ENCODE results near the gene JMJD4.
A peak's percentile ranks its signal among the peaks of the same experiment; 100 is the strongest.
"Not testable (repeated sequence)": the region's sequence is repeated elsewhere in the genome, so short reads cannot be mapped to it uniquely, and the experiment has no call there.

Gene JMJD4

GRCh38 chr1:227731696-227732585, 3.2 kb downstream of the JMJD4 start:
- DNase-seq = no peak

- DNase-seq = no peak
These were observed 3.8 kb downstream of the JMJD4 start for GRCh38 chr1:227731241-227731677.

- DNase-seq = no peak
These were observed 4.4 kb downstream of the JMJD4 start for GRCh38 chr1:227730630-227731151.

GRCh38 chr1:227729881-227730629, 5.0 kb downstream of the JMJD4 start:
- peak in 1 of 14 donors; percentile 36 for DNase-seq

- DNase-seq = no peak
These were observed 5.8 kb downstream of the JMJD4 start for GRCh38 chr1:227729144-227729880.

GRCh38 chr1:227728892-227729143, 6.3 kb downstream of the JMJD4 start:
- no peak for DNase-seq

GRCh38 chr1:227728059-227728891, 6.8 kb downstream of the JMJD4 start:
- peak in 6 of 14 donors; percentile 24 to 81 (median 41) for DNase-seq

- no peak for DNase-seq
These were observed 8.0 kb downstream of the JMJD4 start for GRCh38 chr1:227726924-227727599.

- no peak for DNase-seq
These were observed 8.8 kb downstream of the JMJD4 start for GRCh38 chr1:227726318-227726717.

GRCh38 chr1:227725046-227725445, 10.1 kb downstream of the JMJD4 start:
- no peak for DNase-seq

GRCh38 chr1:227723474-227723873, 11.6 kb downstream of the JMJD4 start:
- no peak for DNase-seq

GRCh38 chr1:227718932-227719331, 16.2 kb downstream of the JMJD4 start:
- no peak for DNase-seq

GRCh38 chr1:227712648-227713047, 22.5 kb downstream of the JMJD4 start:
- DNase-seq = no peak

- DNase-seq = not testable (repeated sequence)
These were observed 24.6 kb downstream of the JMJD4 start for GRCh38 chr1:227710474-227710873.

- DNase-seq = no peak
These were observed 25.7 kb downstream of the JMJD4 start for GRCh38 chr1:227709451-227709850.

GRCh38 chr1:227707846-227708245, 27.3 kb downstream of the JMJD4 start:
- no peak for DNase-seq

- not testable (repeated sequence) for DNase-seq
These were observed 33.5 kb downstream of the JMJD4 start for GRCh38 chr1:227701631-227702030.

GRCh38 chr1:227697321-227697864, 37.7 kb downstream of the JMJD4 start:
- no peak for DNase-seq

GRCh38 chr1:227685807-227686206, 49.3 kb downstream of the JMJD4 start:
- no peak for DNase-seq
